Femur (tissue), 1 donor: ENCODE results near the gene PRMT7.
"Not testable (repeated sequence)": the region's sequence is repeated elsewhere in the genome, so short reads cannot be mapped to it uniquely, and the experiment has no call there.

Experiments used
- DNase-seq: peaks from one replicate; pipeline ENCODE4 v3.0.0-alpha.2; 2017

Gene PRMT7

DNA sequence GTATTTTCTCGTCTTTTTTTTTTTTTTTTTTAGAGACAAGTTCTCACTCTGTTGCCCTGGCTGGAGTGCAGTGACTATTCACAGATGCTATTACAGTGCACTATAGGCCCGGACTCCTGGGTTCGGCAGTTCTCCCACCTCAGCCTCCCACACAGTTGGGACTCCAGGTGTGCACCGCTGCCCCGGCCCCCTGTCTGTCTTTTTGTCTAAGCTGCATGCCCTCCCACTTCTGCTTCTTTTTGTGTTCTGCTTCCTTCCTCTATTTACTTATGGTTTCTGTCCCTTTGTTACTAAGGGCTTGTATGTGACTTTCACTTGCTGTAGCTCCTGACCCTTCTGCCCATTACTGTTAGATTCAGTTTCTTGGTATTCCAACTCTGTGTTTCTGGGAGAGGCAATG lies 26.0 kb upstream of the PRMT7 start:
- no peak for DNase-seq

DNA sequence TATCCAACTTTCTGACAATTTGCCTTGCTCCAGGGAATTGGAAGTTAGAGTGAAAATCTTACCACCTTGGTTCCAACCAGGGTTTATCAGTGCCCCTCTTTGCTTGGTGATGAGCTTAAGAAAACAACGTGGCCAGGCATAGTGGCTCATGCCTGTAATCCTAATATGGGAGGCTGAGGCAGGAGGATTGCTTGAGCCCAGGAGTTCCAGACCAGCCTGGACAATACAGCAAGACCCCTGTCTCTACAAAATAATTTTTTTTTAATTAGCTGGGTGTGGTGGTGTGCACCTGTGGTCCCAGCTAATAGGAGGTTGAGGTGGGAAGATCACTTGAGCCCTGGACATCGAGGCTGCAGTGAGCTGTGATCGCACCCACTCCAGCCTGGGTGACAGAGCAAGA lies 25.1 kb upstream of the PRMT7 start:
- no peak for DNase-seq

DNA sequence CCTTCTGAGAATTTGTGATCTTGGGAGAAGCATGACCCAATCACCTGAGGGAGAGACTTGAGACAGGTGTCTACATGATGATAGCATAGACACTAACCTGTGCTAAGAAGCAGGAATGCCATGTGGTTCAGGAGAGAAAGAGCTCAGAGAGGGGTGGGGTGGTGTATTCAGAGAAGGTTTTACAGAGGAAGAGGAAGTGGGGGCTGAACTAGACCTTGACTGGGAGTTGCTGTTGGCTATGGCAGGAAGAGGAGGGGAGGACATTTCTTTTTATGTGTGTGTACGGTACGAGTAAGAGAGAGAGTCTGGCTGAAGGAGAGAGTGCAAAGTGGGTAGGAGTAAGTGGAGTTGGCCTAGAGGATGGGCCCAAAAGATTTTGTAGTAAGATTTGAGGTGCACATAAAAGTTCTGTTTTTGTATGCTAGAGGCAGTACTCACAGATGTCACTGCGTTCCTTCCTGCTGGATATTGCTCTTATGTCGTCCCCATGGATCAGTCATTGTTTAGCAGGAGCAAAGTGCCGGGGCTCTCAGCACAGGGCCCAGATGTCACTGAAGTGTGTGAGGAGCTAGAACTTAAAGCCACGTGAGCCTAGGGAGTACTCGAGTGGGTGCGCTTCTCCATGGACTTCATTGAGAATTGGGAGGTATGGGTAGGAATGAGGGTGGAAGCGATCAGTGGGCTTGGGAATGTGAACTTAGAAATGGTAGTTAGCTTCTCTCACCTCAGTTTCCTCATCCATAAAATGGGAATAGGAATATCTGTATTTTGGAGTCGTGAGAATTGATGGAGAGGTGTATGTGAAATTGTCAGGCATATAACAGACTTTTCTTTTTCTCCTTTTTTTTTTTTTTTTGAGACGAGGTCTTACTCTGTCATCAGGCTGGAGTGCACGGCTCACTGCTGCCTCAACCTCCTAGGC lies 24.4 kb upstream of the PRMT7 start:
- no peak for DNase-seq

DNA sequence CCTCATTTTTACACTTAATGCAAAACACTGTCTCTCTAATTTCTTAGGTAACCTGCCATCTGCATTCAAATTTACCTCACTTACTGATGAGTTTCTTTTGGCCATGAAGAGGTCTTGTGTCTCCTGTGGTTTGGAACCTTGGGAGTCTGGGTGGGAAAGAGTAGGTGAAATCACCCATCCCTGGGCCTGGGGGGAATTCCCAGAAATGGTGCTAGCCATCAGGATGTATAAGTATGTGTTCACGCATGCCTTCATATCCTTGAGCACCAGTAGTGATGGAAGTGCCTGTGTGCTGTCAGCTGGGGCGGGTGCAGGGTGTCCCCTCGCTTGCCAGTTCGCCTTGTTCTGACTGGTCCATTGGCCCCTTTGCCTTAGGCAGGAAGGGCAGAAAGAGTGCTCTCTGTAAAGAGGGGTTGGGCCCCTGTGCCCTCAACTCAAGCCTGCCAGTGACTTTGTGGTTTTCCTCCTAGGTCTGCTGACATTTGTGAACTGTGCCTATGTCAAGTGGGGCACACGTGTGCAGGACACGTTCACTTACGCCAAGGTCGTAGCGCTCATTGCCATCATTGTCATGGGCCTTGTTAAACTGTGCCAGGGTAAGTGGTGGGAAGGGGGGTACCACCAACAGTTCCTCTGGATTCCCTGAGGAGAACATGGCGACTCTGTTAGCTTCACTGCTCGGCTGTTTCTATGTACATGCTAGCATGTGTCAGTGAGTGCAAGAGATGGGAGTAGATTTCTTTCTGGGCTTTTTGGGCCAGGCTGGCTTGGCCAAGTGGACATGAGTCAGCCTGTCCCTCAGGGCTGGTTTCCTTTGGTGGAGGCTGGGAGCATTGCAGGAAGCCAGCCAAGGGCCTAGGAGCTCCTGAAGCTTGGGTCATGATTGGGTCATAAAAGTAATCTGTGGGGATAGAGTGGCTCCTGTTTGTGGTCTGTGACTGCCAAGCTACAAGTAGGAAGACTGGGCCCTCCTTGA lies 23.3 kb upstream of the PRMT7 start:
- DNase-seq = no peak

DNA sequence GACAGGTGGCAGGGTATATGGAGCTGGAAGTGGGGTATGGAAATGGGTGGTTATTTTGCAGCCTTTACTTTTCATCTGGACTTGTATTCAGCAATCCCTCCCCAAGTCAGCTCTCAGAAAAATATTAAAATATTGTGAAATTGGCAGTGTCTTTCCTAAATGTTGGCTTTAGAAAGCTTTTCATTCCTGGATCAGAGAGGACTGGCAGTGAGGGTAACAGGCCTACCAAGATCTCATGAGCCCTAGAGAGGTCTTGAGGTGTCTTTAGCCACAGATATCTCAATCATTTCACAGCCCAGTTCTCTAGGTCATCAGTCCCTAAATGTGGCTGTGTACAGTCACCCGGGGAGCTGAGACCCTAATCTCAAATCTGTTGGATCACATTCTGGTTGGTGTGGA lies 22.6 kb upstream of the PRMT7 start:
- no peak for DNase-seq

DNA sequence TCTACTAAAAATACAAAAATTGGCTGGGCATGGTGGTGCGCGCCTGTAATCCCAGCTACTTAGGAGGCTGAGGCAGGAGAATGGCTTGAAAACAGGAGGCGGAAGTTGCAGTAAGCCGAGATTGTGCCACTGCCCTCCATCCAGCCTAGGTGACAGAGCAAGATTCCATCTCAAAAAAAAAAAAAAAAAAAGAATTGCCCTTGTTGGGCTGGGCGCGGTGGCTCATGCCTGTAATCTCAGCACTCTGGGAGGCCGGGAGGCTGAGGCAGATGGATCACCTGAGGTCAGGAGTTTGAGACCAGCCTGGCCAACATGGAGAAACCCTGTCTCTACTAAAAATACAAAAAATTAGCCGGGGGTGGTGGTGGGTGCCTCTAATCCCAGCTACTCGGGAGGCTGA lies 22.0 kb upstream of the PRMT7 start:
- DNase-seq = not testable (repeated sequence)

DNA sequence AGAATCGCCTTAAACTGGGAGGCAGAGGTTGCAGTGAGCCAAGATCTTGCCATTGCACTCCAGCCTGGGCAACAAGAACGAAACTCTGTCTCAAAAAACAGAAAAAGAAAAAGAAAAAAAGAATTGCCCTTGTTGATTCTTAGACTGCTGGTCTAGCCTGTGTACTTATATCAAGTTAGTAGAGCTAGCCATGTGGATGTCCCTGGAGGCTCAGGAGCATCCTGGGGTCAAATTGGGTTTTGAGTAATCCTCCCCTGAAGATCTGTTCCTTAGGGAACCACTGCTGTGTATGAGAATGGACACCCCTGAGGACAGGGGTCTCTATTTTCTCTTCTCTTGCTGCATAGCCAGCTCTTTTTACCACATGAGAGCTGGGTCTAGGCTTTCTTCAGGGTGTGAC lies 21.6 kb upstream of the PRMT7 start:
- DNase-seq = no peak

DNA sequence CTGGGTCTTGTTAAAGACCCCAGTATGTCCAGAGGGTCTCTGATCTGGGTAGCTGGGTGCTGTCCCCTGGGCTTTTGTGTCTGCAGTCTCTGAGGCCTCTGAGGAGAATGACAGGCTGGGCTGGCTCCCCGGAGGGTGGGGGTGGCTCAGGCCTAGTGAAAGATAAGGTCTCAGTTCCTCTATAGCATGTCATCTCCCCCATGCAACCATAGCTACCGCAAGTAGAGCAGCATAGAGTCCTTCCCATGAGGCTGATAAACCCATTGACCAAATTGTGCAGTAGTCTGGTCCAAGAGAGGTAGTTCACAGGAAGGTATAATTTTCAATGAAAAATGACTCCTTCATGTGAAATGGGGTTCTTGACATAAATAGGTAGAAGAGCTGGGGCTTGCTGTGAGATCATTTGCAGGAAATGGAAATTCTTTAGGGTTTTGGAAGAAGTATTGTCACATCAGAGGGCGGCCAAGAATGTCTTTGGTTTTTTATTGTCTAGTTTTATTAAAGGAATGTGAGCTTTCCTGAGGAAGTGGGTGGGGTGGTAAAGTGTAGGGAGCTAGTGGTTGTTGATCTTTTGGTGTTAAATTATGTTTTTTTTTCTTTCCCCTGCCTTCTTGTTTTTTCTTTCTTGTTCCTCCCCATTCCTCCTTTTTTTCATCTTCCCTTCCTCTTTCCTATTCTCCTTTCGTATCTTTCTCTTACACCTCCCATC lies 21.0 kb upstream of the PRMT7 start:
- DNase-seq = no peak

DNA sequence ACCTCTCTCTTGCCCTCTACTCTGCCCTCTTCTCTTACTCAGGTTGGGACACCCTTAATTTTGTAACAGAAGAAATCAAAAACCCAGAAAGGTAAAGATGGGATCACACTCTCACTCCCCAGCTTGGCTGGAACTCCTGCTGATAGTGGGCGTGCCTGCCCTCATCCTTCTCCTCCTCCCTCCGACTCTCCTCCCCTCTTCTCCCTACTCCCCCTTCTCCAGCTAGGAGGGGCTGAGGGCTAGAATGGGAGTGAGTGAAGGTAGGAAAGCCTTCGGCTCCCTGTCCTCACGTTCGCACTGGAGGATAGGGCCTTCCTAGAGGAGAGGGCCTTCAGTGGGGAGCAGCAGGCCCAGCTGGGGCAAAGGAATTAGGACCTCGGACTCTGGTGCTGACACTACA lies 20.4 kb upstream of the PRMT7 start:
- DNase-seq = no peak

DNA sequence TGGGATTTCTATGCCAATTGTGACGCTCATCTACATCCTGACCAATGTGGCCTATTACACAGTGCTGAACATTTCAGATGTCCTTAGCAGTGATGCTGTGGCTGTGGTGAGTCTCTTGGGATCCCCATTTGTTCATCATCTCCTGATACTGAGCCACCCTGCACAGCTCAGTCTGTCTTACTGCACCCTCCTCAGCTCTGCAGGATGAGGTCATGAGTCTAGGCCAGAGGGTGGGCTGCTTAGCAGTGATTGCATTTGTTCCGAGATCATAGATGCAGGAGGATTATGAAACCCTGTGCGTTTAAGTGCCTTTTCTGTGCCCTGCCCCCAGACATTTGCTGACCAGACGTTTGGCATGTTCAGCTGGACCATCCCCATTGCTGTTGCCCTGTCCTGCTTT lies 19.6 kb upstream of the PRMT7 start:
- no peak for DNase-seq

DNA sequence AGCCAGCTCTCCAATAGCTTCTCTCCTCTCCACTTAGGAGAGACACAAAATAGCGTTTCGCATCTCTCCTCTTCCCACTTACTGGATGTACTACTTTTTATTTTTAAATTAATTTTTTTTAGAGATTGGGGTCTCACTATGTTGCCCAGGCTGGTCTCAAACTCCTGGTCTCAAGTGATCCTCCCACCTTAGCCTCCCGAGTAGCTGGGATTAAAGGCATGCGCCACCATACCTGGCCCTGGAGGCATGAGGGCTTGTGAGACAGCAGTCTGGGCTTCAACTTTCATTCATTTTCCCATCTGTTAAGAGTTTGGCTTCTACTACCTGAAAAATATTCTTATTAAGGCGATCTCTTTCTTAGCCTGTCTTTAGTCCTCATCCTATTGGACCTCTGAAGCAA lies 18.4 kb upstream of the PRMT7 start:
- DNase-seq = no peak

DNA sequence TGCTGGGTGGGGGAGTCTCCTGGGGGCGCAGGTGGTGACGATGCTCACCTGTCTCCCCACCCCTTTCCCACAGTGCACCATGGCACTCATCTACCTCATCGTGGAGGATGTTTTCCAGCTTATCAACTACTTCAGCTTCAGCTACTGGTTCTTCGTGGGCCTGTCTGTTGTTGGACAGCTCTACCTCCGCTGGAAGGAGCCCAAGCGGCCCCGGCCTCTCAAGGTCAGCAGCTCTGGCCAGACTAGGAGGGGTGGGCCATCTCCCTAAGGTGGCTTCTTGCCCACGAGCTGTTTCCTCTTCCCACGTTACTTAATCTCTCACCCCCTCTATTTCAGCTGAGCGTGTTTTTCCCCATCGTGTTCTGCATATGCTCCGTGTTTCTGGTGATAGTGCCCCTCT lies 14.5 kb upstream of the PRMT7 start:
- DNase-seq = no peak

DNA sequence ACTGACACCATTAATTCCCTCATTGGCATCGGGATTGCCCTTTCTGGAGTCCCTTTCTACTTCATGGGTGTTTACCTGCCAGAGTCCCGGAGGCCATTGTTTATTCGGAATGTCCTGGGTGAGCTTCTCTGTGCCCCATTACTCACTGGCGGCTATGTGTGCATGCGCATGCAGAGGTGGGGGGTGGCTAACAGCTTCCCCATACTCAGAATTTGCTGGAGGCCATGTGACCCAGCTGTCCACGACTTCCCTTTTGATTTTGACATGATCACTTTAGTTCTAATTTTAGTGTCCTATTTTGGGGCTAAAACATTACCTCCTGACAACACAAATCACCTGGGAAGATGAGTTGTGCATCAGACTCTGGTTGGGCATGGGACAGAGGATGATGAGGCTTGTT lies 14.1 kb upstream of the PRMT7 start:
- no peak for DNase-seq

DNA sequence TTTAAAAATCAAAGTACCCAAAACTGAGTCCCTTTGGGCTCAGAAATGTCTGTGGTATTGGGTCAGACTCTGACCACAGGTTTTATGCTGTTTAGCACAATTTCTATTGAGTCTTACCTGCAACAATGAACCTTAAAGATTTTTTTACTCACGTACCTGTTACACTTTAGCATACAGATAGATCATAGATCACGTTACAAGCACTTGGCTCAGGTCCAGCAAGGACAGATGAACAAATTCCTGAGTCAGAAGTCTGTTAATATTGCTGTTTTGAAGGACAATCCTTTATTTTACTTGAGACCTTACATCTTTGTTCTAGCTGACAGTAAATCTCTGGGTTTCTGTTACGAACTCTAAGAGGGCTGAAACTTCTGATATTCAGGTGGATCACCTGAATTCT lies 12.9 kb upstream of the PRMT7 start:
- DNase-seq = no peak

DNA sequence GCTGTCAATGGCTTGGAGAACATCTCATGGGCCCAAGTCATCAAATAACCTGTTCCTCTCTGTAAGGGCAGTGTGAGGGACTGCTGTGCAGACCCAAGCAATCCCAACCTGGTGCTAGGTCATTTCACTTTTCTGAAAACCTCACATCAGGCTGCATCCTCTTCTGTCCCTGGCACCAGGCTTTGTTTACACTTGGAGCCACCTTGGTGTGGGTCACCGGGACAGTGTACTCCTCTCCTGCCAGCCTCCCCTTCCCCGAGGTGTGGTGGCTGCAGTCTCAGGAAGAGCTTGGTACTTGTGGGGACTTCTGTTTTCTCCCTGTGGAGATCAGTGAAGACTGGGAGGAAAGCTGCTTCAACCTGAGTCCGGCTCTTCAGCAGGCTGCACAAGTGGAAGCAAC lies 12.5 kb upstream of the PRMT7 start:
- no peak for DNase-seq

DNA sequence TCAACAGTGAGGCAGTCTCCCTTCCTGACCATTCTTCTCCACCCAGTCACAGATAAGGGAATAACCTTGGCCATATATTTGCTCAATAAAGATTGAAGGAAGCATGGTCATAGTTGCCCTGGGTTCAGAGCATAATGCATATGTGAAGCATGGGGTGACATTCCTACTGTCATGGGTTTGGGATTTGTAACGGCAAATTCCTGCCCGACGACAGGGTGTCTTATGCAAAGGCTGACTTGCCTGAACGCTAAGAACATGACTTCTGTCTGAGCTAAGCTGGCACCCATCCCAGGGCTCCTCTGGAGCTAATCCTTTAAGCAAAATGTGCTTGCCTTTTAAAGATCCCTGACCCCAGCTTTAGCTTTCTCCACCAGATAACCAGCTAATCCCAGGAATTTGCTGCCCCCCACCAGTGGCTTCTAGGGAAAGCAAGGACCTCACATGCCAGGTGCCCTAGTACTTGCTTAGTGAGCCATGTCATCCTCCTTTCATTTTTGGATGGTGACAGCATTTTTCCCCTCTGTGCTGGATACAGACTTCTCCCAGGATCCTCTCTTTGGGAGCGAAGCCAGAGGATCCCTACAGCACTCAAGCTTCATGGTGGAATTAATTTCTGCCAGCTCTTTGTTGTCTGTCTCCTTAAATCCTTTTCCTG lies 11.8 kb upstream of the PRMT7 start:
- DNase-seq = peak; percentile 30

DNA sequence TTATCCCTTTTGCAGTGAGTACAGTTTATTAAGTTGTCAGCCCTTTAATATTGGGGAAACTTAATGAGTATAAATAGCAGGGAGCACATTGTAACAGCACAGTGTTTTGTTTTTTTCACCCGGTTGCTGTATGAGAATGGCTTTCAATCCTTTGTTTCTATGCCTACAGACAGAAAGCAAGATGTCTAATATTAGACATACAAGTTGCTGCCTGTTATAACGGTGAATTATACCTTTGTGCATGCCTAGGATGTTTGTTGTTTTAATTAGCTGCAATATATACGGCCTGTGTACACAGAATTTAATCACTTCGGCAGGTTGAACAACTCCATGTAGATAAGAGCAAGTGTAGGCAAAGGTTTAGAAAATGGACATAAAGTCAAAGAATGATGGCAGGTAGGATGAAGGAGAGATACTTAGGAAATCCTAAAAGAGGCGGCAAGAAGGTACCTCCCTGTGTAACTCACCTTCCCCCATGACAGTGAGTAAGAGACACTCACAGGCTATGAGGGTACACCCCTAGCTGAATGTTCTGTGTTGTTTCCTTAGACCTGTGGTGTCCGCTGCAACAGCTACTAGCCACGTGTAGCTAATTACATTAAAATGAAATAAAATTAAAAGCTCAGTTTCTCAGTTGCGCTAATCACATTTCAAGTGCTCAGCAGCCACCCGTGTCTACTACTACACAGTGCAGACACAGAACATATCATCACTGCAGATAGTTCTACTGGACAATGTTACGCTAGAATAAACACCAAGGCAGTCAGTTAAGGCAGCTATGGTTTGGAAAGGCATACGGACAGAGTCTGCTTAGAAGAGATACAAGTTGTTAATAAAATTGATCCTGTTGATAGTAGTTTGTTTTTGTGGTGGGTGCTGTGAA lies 11.0 kb upstream of the PRMT7 start:
- DNase-seq = no peak

DNA sequence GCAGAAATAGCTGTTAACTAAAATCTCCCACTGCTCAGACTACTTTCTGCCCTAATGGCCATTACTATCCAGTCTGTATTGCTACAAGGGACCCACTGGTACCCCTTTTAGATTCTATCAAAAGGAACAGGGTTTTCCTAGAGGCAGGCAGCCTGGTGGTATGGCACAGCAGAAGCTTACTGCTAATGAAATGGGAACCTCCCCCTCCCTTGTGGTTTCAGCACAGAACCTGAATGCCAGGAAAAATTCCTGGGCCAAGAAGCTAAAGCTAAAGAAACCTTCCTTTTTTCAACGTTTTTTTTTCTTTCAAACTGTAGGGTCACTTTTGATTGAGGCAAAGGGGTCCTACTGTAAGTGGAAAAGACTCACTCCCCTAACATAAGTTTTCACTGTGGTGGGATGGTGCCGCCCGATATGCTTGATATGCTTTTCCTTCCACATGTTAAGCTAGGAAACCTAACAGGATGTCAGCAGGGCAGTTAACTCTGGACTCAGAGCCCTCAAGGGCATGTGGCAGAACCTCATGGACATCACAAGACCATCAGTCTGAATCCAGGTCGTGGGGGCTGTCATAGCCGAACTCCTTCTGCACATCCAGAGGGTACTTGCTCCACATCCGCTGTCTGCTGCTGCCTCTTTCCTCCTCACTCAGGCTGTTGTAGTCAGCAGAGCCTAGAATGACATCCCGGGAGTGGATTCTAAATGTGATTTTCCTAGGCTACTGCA lies 9.9 kb upstream of the PRMT7 start:
- no peak for DNase-seq

DNA sequence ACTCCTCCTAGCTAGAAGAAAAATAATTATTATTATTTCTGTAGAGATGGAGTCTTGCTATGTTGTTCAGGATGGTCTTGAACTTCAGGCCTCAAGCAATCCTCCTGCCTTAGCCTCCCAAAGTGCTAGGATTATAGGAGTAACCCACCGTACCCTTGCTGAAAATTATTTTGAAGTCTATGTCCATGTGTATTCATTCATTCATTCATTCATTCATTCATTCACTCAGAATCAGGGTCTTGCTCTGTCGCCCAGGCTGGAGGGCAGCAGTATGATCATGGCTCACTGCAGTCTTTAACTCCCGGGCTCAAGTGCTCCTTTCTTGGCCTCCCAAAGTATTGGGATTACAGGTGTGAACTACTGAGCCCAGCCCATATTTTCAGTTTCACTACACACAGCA lies 4.2 kb upstream of the PRMT7 start:
- no peak for DNase-seq

DNA sequence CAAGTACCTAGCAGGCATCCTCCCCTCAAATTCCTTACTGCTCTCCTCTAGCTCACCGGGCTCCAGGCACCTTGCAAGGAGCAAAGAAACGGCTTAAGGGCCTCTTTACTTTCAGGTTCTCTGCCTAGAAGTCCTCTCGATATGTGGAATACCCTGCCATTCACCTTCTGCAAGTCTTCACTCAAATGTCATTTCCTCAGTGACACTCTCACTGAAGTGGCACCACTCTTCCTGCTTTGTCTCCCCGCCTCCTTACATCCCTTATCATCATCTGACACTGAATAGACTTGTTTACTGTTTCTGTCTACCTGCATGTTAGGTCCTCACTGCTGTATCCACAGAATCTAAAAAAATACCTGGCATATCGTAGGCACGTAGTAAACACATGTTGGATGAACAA lies 1.0 kb upstream of the PRMT7 start:
- no peak for DNase-seq

DNA sequence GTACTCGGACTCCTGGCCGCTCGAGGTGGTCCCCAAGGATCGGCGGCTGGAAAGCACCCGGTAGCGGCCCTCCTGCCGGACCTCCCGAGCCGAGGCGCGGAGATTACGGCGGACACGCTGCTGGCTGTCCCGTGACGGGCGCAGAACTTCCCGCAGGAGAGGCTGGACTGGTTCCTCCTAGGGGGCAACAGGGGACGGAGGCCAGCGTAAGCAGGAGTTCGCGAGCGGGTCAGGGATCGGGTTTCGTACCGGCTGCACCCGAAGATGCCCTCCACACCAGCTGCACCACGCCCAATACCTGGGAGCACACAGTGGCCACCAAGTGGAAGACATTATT lies 414 bp upstream of the PRMT7 start:
- DNase-seq = peak; percentile 51
